SJSA1 (cell line): Measurements from ENCODE around the gene VEZT. TPM values are rescaled to one million over a fixed set of nuclear protein-coding genes. Genes with fewer than 3 reads are reported as not detected.
"Not testable (repeated sequence)": the region's sequence is repeated elsewhere in the genome, so short reads cannot be mapped to it uniquely, and the experiment has no call there.

Source experiments
- DNase-seq, 2 experiments: peaks; one replicate each; pipeline ENCODE4 v3.0.0-alpha.2; 2015 to 2020; ENCODE audit warnings: low spot score in 2 of 2, low read depth in 1 of 2
- H3K27ac ChIP-seq: fragments of 250-450 bp; sonication (Bioruptor Pico); 2 replicates; pipeline ENCODE4 v1.5.1; 2020; ENCODE audit warnings: mild to moderate bottlenecking, moderate library complexity
- H3K27me3 ChIP-seq: fragments of 250-450 bp; sonication (Bioruptor Pico); replicated peaks from 2 replicates; pipeline ENCODE4 v1.5.1; 2020; ENCODE audit warnings: mild to moderate bottlenecking, moderate library complexity
- H3K36me3 ChIP-seq: fragments of 250-450 bp; sonication (Bioruptor Pico); 2 replicates; pipeline ENCODE4 v1.5.1; 2020; ENCODE audit warnings: mild to moderate bottlenecking
- H3K4me1 ChIP-seq: fragments of 250-450 bp; sonication (Bioruptor Pico); replicated peaks from 2 replicates; pipeline ENCODE4 v1.6.1; 2021; ENCODE audit warnings: mild to moderate bottlenecking
- H3K4me3 ChIP-seq: fragments of 250-450 bp; sonication (Bioruptor Pico); 2 replicates; pipeline ENCODE4 v1.5.1; 2020; ENCODE audit warnings: mild to moderate bottlenecking
- H3K9me3 ChIP-seq: fragments of 250-450 bp; sonication (Bioruptor Pico); replicated peaks from 2 replicates; pipeline ENCODE4 v1.5.1; 2020; ENCODE audit warnings: mild to moderate bottlenecking
- total RNA-seq: library from RNA; depleted of rRNA; stranded (reverse); fragments of >200 nt; shearing (Covaris generic); gene quantifications from 2 replicates; pipeline ENCODE4 v1.2.3, GENCODE V29; 2014

Gene VEZT
- total RNA-seq, 1 experiment from 2014 or later = 73.2 TPM

GRCh38 chr12:95240556-95240955 lies 22.9 kb downstream of the VEZT start:
- H3K27me3 ChIP-seq = no peaks in the 10 kb centered on the region
- no peak overlapping the region for H3K27ac ChIP-seq
- H3K4me3 ChIP-seq = no peak overlapping the region
- no peaks in the 10 kb centered on the region for H3K9me3 ChIP-seq
- no peaks in the 10 kb centered on the region for H3K4me1 ChIP-seq
- peaks cover 18% of the 10 kb centered on the region for H3K36me3 ChIP-seq
- DNase-seq = no peak

- H3K27ac ChIP-seq, DNase-seq, H3K27me3 ChIP-seq, H3K9me3 ChIP-seq, H3K4me3 ChIP-seq, H3K4me1 ChIP-seq: not testable (repeated sequence)
- H3K36me3 ChIP-seq = peaks cover 18% of the 10 kb centered on the region
These were observed 23.5 kb downstream of the VEZT start for GRCh38 chr12:95241138-95241537.

DNA sequence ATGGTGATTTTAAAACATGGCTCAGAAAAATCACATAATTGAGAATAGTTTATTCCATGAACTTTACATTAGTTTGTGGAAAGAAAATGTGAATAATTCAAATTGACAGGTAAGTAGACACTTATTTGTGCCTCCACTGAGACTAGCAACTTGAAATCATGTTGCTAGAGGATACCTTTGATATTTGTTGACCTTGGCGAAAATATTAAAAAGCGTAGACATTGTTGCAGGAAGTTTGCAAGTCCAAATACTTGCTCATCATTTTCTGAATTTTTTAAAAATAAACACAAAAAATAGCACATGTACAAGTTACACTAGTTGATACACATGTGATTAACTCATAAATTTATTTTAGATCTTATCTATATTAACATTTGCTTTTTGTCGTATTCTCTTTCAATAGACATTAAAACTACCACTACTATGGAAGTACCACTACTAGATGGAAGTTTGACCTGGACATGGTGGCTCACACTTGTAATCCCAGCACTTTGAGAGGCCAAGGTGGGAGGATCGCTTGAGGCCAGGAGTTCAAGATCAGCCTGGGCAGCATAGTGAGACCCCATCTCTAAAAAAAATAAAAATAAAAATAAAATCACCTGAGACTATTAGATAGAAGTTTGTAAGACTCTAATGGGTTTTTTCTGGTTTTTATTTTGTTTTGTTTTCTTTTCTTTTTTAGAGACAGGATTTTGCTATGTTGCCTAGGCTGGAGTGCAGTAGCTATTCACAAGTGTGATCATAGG lies 24.3 kb downstream of the VEZT start:
- H3K27me3 ChIP-seq = no peaks in the 10 kb centered on the region
- no peak for DNase-seq
- H3K4me3 ChIP-seq = no peak overlapping the region
- no peaks in the 10 kb centered on the region for H3K9me3 ChIP-seq
- H3K4me1 ChIP-seq = peaks cover 13% of the 10 kb centered on the region
- no peak overlapping the region for H3K27ac ChIP-seq
- peaks cover 18% of the 10 kb centered on the region for H3K36me3 ChIP-seq

DNA sequence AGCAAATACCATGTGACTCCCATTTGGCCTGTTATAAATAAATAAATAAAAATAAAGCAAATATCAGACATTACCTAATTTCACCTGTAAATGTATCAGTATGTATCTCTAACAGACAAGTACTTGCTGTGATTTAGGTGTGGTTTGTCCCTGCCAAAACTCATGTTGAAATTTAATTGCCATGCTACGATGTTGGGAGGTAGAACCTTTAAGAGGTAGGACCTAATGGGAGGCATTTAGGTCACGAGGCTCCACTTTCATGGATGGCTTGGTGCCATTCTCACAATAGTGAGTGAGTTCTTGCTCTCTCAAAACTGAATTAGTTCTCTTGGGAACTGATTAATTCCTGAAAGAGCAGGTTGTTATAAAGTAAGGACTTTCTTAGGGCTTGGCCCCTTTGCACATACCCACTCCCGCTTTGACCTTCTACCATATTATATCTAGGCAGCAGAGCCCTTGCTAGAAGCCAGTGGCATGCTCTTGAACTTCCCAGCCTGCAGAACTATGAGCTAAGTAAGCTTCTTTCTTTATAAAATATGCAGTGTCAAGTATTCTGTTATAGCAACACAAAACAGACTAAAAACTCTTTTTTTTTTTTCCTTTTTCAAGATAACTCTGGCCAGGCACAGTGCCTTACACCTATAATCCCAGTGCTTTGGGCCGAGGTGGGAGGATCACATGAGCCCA lies 26.0 kb downstream of the VEZT start:
- DNase-seq = no peak
- peaks cover 18% of the 10 kb centered on the region for H3K36me3 ChIP-seq
- H3K4me1 ChIP-seq = peaks cover 26% of the 10 kb centered on the region
- no peak overlapping the region for H3K4me3 ChIP-seq
- H3K27me3 ChIP-seq = no peaks in the 10 kb centered on the region
- no peak overlapping the region for H3K27ac ChIP-seq
- H3K9me3 ChIP-seq = no peaks in the 10 kb centered on the region

GRCh38 chr12:95244350-95244749 lies 26.7 kb downstream of the VEZT start:
- H3K27ac ChIP-seq = no peak overlapping the region
- no peak overlapping the region for H3K4me3 ChIP-seq
- no peak for DNase-seq
- H3K4me1 ChIP-seq = peaks cover 33% of the 10 kb centered on the region
- peaks cover 18% of the 10 kb centered on the region for H3K36me3 ChIP-seq
- H3K27me3 ChIP-seq = no peaks in the 10 kb centered on the region
- H3K9me3 ChIP-seq = no peaks in the 10 kb centered on the region

GRCh38 chr12:95248095-95248494 lies 30.5 kb downstream of the VEZT start:
- no peak for DNase-seq
- H3K27ac ChIP-seq = no peak overlapping the region
- H3K36me3 ChIP-seq = peaks cover 15% of the 10 kb centered on the region
- H3K4me1 ChIP-seq = peaks cover 37% of the 10 kb centered on the region
- no peak overlapping the region for H3K4me3 ChIP-seq
- no peaks in the 10 kb centered on the region for H3K27me3 ChIP-seq
- no peaks in the 10 kb centered on the region for H3K9me3 ChIP-seq

- Histone ChIP-seq H3K36me3 (peaks cover 17% of the 10 kb centered on the region), H3K4me1 (peaks cover 37% of the 10 kb centered on the region), H3K27me3 (no peaks in the 10 kb centered on the region), H3K9me3 (no peaks in the 10 kb centered on the region), H3K27ac (peak overlapping the region; percentile 19; the same call in 1 of the 2 replicates), H3K4me3 (no peak overlapping the region)
- DNase-seq = peak in 1 of 2 experiments; percentile 33
These were observed 31.2 kb downstream of the VEZT start for GRCh38 chr12:95248604-95249360.

- Histone ChIP-seq H3K27ac (no peak overlapping the region), H3K4me3 (no peak overlapping the region), H3K36me3 (peaks cover 54% of the 10 kb centered on the region), H3K9me3 (no peaks in the 10 kb centered on the region), H3K27me3 (no peaks in the 10 kb centered on the region), H3K4me1 (peaks cover 25% of the 10 kb centered on the region)
- no peak for DNase-seq
These were observed 35.8 kb downstream of the VEZT start for GRCh38 chr12:95253386-95253785.

- H3K4me1 ChIP-seq = peaks cover 13% of the 10 kb centered on the region
- H3K27me3 ChIP-seq = no peaks in the 10 kb centered on the region
- H3K36me3 ChIP-seq = peaks cover 57% of the 10 kb centered on the region
- peak overlapping the region; percentile 29 for H3K27ac ChIP-seq
- no peaks in the 10 kb centered on the region for H3K9me3 ChIP-seq
- peak in 1 of 2 experiments; percentile 23 for DNase-seq
- no peak overlapping the region for H3K4me3 ChIP-seq
These were observed 39.9 kb downstream of the VEZT start for GRCh38 chr12:95257541-95257940.

- Histone ChIP-seq H3K4me1 (peaks cover 13% of the 10 kb centered on the region), H3K9me3 (no peaks in the 10 kb centered on the region), H3K4me3 (no peak overlapping the region), H3K36me3 (peaks cover 60% of the 10 kb centered on the region), H3K27ac (peak overlapping the region; percentile 29; the same call in 1 of the 2 replicates), H3K27me3 (no peaks in the 10 kb centered on the region)
- no peak for DNase-seq
These were observed 40.5 kb downstream of the VEZT start for GRCh38 chr12:95258151-95258550.

- Histone ChIP-seq H3K36me3 (peaks cover 63% of the 10 kb centered on the region), H3K27ac (no peak overlapping the region), H3K4me1 (peaks cover 13% of the 10 kb centered on the region), H3K4me3 (no peak overlapping the region), H3K9me3 (no peaks in the 10 kb centered on the region), H3K27me3 (no peaks in the 10 kb centered on the region)
- DNase-seq = no peak
These were observed 41.2 kb downstream of the VEZT start for GRCh38 chr12:95258803-95259202.

GRCh38 chr12:95259368-95259767 lies 41.8 kb downstream of the VEZT start:
- peaks cover 62% of the 10 kb centered on the region for H3K36me3 ChIP-seq
- no peak for DNase-seq
- no peaks in the 10 kb centered on the region for H3K27me3 ChIP-seq
- H3K4me1 ChIP-seq = peaks cover 13% of the 10 kb centered on the region
- no peak overlapping the region for H3K4me3 ChIP-seq
- H3K27ac ChIP-seq = no peak overlapping the region
- no peaks in the 10 kb centered on the region for H3K9me3 ChIP-seq

DNA sequence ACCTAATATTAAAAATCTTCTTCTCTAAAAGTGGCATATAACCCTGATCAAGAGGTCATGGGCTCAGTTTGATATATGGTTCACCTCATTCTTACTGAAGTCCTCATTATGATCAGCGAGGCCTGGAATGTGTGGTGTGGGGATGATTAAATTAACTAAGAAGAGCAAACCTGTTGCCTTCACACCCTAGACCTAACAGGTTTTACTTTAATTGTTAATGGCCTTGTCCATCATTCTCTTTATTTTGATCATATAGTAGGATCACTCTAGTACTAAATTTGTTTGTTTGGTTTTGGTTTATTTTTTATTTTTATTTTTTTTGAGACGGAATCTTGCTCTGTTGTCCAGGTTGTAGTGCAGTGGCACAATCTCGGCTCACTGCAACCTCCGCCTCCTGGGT lies 43.5 kb downstream of the VEZT start:
- Histone ChIP-seq H3K9me3 (no peaks in the 10 kb centered on the region), H3K4me3 (no peak overlapping the region), H3K36me3 (peaks cover 48% of the 10 kb centered on the region), H3K27ac (no peak overlapping the region), H3K27me3 (no peaks in the 10 kb centered on the region), H3K4me1 (peaks cover 13% of the 10 kb centered on the region)
- no peak for DNase-seq

- no peak for DNase-seq
- Histone ChIP-seq H3K4me1 (peaks cover 5% of the 10 kb centered on the region), H3K4me3 (no peak overlapping the region), H3K9me3 (no peaks in the 10 kb centered on the region), H3K27ac (no peak overlapping the region), H3K27me3 (no peaks in the 10 kb centered on the region), H3K36me3 (peaks cover 46% of the 10 kb centered on the region)
These were observed 45.2 kb downstream of the VEZT start for GRCh38 chr12:95262808-95263207.
